CD4-positive, alpha-beta T cell treated with Interleukin-17A for 4 hours (primary cell): ENCODE data around the gene COL5A1.

ENCODE experiments used
- DNase-seq: peaks from one replicate; pipeline ENCODE4 v3.0.0-alpha.2; 2020; ENCODE audit warnings: mixed read lengths

Gene COL5A1

DNA sequence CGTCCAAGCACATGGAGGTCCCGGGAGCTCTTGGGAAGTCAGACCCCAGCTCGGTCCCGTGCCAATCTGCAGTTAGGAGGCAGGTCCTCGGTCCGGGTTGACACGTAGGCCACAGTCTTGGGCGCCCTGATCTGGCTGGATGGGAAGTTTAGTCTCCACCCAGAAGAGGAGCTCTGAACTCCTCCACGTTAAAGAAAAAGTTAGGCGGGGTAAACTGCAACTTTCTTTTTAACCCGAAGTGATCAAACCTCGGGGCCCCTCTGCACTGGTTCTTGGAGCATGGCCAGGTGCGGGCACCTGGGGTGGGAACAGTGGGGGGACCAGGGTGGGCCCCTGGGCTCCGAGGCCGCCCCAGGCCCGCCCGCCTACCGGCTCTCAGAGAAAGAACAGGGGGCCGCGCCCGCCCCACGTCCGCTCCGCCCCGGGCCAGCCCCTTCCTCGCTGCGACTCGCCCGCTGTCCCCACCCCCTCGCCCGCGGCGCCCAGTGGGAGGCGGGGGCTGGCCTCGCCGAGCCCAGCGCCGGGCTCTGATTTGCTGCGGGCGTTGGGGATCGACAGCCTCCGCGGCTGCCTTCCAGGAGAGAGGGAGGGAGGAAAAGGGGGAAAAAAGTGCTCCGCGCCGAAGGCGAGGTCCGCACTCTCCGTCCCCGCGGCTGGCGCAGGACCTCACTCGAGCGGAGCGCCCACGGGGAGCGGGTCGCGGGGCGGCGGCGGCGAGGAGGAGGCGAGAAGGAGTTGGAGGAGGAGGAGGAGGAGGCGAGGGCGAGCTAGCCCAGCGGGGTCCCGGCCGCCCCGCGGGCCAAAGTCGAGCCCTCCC lies at the start of gene COL5A1:
Gene COL5A1, plus strand, starts transcription at position 631 of the 817 bp plus-strand sequence. CDS start 385 bp downstream, outside the sequence.
- peak; percentile 61 for DNase-seq

GRCh38 chr9:134592018-134592818 lies 49.4 kb upstream of the COL5A1 start:
- DNase-seq, result no peak

GRCh38 chr9:134592819-134593200 lies 48.8 kb upstream of the COL5A1 start:
- no peak for DNase-seq

GRCh38 chr9:134593286-134594077 lies 48.1 kb upstream of the COL5A1 start:
- DNase-seq, result no peak

- DNase-seq, result no peak
These were observed 47.3 kb upstream of the COL5A1 start for GRCh38 chr9:134594078-134594941.

GRCh38 chr9:134595014-134595413 lies 46.6 kb upstream of the COL5A1 start:
- DNase-seq, result no peak

DNA sequence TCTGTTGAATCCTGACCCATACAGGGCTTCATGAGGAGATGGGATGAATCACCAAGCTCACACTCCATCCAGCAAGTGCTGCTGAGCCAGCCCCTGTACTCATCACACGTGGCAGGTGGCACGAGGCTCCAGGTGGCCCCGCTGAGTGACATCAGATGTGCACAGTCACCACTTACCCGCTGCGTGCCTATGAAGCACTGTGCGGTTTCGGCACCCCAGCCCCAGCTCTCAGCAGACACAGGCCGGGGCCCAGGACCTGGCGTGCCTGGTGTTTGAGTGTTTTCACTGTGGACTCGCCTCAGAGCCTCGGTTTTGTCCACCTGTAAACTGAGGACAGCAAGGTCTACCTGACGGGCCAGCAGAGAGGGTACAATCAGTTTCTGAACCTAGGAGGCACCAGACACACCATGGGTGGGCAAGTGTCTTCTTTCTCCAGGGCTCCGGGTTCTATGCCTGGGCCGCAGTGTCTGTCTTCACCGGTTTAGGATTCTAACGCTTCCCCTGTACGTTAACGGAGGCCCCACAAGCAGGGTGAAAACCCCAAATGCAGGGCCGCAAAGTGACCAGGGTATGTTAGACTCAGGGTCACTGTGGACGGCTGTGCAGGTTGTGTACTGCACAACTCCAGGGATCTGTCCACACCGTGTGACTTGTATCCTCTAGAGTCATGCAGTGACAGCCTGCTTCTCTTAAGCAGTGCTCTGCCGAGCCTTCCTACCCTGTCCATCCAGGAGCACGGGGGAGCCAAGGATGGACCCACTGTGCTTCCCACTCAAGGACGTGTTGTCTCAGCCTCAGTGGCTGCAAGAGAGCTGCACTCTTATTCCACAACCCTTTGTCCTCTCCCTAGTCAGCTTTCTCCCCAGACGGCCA lies 44.3 kb upstream of the COL5A1 start:
- DNase-seq, result no peak

DNA sequence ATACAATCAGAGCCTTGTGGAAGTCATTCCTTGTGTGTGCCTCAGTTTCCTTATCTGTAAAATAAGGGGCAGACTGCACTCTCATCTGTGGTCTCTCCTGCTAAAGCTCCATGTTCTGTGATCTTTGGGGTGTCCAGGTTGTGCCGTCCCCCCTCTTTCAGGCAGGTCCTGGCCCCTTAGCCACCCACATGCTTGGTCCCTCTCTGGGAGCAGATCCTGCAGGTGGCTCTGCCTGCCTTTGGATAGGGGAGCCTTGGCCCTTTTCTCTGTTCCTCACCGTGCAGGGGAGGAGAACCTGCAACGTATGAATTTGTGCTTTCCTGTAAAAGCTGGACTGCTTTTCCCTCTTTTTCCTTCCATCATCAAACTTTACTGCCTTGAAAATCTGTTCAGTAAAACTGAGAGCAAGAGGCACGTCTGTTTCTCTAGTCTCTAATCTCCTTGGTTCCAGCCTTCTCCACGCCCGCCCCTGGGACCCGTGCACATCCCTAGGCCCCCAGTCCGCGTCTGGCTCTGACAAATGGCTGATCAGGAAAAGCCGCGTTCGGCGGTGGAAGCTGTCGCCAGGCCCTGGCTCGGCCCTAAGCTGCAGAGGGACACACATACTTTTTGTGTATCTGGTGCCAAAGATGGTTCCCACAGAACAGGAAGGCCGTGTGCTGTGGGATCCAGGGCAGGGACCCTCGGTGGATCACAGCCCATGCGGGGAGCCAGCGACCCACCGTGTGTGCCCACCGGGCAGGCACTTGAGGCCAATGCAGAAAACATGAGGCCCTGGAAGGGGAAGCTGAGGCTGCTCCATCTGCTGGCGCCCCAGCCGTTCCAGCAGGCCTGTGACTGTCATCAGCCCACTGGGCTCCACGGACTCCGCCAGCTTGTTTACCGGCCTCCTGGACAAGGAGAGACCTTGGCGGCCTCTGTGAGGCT lies 43.4 kb upstream of the COL5A1 start:
- no peak for DNase-seq

DNA sequence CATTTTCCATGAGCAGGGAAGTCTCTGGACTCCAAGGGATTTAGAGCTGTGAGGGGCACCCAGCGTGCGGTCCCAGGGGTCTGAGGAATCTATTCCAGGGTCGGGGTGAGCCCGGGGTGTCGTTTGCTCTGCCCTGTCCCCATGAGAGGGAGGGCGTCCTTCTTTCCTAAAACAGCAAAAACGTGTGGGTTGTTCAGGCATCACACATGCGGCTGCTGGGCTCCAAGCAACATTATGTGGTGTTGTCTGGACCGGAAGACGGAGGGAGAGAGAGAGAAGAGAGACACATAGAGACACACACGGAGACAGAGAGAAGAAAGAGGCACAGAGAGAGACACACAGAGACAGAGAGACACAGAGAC lies 42.7 kb upstream of the COL5A1 start:
- DNase-seq, result no peak

- DNase-seq, result no peak
These were observed 41.2 kb upstream of the COL5A1 start for GRCh38 chr9:134600371-134600770.

DNA sequence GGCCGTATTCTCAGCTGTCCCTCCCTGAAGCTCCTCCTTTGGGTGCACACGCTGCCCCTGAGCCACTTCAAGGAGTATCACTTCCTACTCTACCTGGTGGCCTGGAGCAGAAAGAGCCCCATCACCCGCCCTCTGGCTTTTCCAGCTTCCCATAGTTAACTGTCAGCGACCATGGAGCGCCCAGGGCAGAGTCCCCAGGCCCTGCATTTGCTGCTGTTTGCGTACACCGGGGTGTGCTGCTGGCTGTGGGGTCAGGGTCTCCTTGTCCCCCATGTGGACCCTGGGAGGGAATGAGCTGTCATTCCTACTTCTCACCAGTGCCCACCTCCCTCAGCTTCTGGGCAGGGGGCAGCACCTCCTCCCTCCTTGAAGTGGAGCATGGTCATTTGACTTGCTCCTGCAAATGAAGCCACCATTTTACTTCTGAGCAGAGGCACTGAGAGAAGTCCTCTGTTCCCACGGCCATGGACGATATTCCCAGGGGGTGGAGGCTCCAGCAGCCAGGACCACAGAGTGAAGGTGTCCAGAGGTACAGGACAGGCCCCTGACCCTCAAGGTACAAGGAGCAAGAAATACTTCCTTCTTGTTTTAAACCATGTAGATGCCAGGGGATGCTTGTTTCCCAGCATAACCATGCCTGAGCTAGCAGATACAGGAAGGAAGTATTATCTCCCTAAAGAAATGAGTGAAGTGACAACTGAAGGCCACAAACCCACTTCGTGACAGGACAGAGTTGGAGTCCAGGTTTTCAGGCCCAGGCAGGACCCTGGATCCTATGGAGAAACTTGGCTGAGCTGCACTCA lies 40.6 kb upstream of the COL5A1 start:
- DNase-seq, result no peak

DNA sequence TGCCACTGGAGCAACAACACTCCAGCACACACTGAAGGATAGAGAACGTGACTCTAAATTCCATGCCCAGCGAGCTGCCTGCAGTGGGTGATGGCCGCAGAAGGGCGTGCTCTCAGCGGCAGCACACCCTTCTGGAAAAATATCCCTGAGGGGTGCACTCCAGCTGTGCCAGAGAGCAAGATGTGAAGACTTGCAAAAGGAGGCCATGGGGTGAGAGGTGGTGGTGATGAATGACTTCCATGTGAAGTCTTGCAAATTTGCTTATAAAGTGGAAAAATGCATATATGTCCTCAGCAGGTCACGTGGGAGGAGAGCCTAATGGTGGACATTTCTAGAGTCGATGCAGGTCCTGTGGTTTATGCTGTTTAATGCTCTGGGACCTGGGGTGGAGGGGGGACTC lies 39.8 kb upstream of the COL5A1 start:
- no peak for DNase-seq

DNA sequence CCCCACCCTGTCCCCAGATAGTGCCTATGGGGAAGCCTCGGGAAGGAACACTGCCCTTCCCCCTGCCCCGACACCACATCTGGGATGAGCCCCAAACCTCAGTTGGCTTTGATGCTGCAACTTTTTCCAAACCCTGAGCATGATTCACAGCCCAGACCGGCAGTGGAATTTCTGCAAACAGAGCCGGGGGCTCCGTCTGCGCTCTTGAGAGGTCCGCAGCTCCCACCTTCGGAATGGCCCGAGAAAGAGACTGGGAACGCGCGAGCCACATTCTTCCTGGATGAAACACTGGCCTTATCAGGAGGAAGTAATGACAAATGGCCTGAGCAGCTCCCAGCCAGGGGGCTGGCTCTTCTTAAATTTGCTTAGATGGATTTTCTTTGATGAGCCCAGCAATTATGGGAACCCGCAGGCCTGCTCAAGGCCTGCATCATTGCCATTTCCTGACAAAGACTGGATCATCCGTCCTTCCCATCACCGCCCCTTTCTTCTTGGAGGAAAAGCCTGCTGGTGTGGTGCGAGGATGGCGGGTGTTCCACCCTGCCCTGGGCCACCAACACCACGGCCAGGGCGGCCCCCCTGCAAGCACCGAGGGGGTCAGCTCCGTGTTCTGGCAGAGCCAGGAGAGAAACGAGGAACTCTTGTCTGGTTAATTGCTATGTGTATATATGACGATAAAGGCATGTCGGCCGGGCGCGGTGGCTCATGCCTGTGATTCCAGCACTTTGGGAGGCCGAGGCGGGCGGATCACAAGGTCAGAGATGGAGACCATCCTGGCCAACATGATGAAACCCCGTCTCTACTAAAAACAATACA lies 38.8 kb upstream of the COL5A1 start:
- no peak for DNase-seq

GRCh38 chr9:134604834-134605233 lies 36.8 kb upstream of the COL5A1 start:
- no peak for DNase-seq

DNA sequence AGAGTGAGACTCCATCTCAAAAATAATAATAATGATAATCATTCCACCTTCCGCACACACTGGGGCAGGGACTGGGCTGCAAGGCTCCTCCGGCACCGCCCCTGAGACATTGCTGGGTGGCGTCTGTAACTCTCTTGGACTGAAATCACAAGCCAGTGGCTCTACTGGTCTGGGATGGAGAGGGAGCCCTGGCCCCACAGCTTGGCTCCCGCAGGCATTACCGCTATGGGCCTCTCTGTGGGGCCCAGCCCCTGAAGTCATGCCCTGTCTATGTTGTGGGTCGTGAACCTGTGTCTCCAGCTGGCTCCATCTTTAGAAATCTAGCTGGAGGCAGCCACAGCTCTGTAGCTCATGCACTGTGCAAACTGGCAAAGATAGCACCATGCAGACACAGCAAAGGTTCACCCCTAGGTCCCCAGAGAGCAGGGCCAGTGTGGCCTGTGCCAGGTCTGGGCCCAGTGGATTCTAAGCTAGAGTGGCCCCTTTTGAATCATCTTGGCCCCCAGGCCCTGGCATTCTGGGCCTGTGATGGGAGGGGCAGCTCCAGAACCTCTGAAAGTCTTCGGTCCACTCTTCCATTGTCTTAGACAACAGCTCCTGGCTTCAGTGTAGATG lies 36.1 kb upstream of the COL5A1 start:
- DNase-seq, result no peak

DNA sequence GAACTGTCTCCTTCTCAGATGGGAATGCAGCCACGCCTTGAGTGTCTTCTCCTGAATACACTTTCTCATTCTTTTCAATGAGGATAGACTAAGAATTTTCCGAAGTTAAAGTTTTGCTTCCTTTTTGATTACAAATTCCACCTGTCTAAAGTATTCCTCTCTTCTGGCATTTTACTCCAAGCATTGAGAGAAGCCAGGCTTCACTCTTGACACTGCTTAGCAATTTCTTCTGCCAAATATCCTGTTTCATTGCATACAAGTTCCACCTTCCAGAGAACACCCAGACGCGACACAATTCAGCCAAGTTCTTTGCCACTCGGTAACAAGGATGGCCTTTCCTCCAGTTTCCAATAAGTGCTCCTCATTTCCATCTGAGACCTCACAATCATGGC lies 35.6 kb upstream of the COL5A1 start:
- no peak for DNase-seq

DNA sequence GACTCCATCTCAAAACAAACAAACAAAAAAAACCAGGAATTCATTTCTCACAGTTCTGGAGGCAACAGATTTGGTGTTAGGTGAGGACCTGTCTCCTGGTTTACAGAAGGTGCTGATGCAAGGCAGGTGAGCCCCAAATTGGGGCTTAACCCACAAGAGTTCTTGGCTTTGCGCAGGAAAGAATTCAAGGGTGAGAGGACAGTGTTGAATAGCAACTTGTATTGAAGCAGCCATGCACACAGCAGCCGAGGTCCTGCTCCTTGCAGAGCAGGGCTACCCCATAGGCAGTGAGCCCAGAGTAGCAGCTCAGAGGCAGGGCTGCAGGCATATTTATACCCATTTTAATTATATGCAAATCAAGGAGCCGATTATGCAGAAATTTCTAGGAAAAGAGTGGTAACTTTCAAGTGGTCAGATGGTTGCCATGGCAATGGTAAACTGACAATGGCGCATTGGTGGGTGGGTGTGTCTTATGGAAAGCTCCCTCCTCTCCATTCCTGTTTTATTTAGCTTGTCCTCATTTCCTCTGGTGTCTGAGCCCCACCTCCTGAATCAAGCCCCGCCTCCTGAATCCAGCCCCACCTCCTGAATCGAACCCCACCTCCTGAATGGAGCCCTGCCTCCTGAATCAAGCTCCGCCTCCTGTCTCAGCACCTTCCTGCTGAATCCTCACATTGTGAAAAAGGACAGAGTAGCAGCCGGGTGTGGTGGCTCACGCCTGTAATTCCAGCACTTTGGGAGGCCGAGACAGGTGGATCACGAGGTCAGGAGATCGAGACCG lies 34.5 kb upstream of the COL5A1 start:
- no peak for DNase-seq
